DMS114 treated with DMSO at 0.1 percent for 48 hours (cell line): ENCODE results near the gene FOXB2.
"Not testable (repeated sequence)": the region's sequence is repeated elsewhere in the genome, so short reads cannot be mapped to it uniquely, and the experiment has no call there.

Experiments used
- DNase-seq: peaks from one replicate; lab custom pipeline; 2025; ENCODE audit not compliant: unreplicated experiment; lab: John Stamatoyannopoulos, UW

The FOXB2 gene

GRCh38 chr9:77060681-77061080, 41.2 kb downstream of the FOXB2 start:
- not testable (repeated sequence) for DNase-seq

- DNase-seq: no peak
Measured at GRCh38 chr9:77063645-77064285, 44.3 kb downstream of the FOXB2 start.

- no peak for DNase-seq
Measured at GRCh38 chr9:77066388-77066787, 46.9 kb downstream of the FOXB2 start.
